ENCODE data around the gene KCNH5. TPM values are rescaled to one million over a fixed set of nuclear protein-coding genes. Genes with fewer than 3 reads are reported as not detected.

The KCNH5 gene
- total and polyA plus RNA-seq, 2 experiments from 2014 or later, result 0.36 to 1.3 TPM

- DNase-seq (ENCODE audit: low spot score), result no peak
- Histone ChIP-seq H3K9me2 (replicated peaks; ENCODE audit: insufficient read depth) (no peaks in the 10 kb centered on the region), H3K27ac (no peak overlapping the region), H3K36me3 (replicated peaks; ENCODE audit: insufficient read depth, low read depth) (no peaks in the 10 kb centered on the region), H3K4me3 (no peak overlapping the region), H2AFZ (no peak overlapping the region), H3K9me3 (ENCODE audit: low read depth) (no peaks in the 10 kb centered on the region), H3K4me2 (peak overlapping the region; percentile 38), H3K27me3 (peaks cover 3% of the 10 kb centered on the region), H4K20me1 (ENCODE audit: insufficient read depth, poor library complexity, severe bottlenecking) (no peaks in the 10 kb centered on the region), H3K4me1 (ENCODE audit: insufficient read depth) (no peaks in the 10 kb centered on the region), H3K79me2 (no peaks in the 10 kb centered on the region)
- 60% methylated on average over 8 of the region's 8 CpGs for WGBS (ENCODE audit: low lambda C conversion rate, missing lambda C conversion rate)
- TF ChIP-seq EZH2phosphoT487 (IDR thresholded peaks at IDR 0.05; ENCODE audit: low read depth, severe bottlenecking, unreplicated experiment) (no peak), EZH2 (IDR thresholded peaks at IDR 0.05; ENCODE audit: borderline replicate concordance) (no peak)
- TF ChIP-seq, protein P1, sequence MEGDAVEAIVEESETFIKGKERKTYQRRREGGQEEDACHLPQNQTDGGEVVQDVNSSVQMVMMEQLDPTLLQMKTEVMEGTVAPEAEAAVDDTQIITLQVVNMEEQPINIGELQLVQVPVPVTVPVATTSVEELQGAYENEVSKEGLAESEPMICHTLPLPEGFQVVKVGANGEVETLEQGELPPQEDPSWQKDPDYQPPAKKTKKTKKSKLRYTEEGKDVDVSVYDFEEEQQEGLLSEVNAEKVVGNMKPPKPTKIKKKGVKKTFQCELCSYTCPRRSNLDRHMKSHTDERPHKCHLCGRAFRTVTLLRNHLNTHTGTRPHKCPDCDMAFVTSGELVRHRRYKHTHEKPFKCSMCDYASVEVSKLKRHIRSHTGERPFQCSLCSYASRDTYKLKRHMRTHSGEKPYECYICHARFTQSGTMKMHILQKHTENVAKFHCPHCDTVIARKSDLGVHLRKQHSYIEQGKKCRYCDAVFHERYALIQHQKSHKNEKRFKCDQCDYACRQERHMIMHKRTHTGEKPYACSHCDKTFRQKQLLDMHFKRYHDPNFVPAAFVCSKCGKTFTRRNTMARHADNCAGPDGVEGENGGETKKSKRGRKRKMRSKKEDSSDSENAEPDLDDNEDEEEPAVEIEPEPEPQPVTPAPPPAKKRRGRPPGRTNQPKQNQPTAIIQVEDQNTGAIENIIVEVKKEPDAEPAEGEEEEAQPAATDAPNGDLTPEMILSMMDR (IDR thresholded peaks at IDR 0.05; ENCODE audit: poor library complexity), result no peak
These were observed 13.2 kb downstream of the KCNH5 start for GRCh38 chr14:63032076-63032475.

DNA sequence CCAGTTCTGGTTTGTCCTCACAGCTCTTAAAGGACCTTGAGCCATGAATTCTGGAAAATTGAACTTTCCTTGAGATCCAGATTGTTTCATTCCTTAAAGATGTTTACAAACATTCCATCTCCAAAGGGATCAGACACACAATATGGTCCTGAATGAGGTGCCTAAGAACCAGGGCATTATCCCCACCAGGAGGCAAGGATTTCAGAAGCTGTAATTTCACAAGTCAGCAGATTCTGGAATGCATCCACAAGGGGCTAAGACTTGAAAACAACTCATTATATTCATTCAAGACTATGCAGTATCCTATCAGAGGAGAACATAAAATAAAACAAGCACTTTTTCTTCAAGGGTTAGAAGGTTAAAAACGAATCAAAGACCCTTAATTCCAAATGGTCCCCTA, 15.1 kb downstream of the KCNH5 start:
- H3K27ac ChIP-seq, result no peak overlapping the region
- H3K4me2 ChIP-seq, result no peak overlapping the region
- TF ChIP-seq, protein P1 (IDR thresholded peaks at IDR 0.05; ENCODE audit: poor library complexity), result no peak
- TF ChIP-seq EZH2 (IDR thresholded peaks at IDR 0.05; ENCODE audit: borderline replicate concordance), result no peak
- no peak for TF ChIP-seq EZH2phosphoT487 (IDR thresholded peaks at IDR 0.05; ENCODE audit: low read depth, severe bottlenecking, unreplicated experiment)
- H3K9me3 ChIP-seq (ENCODE audit: low read depth), result no peaks in the 10 kb centered on the region
- DNase-seq (ENCODE audit: low spot score), result no peak
- no peak overlapping the region for H3K4me3 ChIP-seq
- no peaks in the 10 kb centered on the region for H3K79me2 ChIP-seq
- H3K9me2 ChIP-seq (replicated peaks; ENCODE audit: insufficient read depth), result no peaks in the 10 kb centered on the region
- no peaks in the 10 kb centered on the region for H3K36me3 ChIP-seq (replicated peaks; ENCODE audit: insufficient read depth, low read depth)
- no peaks in the 10 kb centered on the region for H3K27me3 ChIP-seq
- WGBS (ENCODE audit: low lambda C conversion rate, missing lambda C conversion rate), result 79% methylated on average over 1 of the region's 1 CpG
- no peaks in the 10 kb centered on the region for H4K20me1 ChIP-seq (ENCODE audit: insufficient read depth, poor library complexity, severe bottlenecking)
- H3K4me1 ChIP-seq (ENCODE audit: insufficient read depth), result no peaks in the 10 kb centered on the region
- H2AFZ ChIP-seq, result no peak overlapping the region

DNA sequence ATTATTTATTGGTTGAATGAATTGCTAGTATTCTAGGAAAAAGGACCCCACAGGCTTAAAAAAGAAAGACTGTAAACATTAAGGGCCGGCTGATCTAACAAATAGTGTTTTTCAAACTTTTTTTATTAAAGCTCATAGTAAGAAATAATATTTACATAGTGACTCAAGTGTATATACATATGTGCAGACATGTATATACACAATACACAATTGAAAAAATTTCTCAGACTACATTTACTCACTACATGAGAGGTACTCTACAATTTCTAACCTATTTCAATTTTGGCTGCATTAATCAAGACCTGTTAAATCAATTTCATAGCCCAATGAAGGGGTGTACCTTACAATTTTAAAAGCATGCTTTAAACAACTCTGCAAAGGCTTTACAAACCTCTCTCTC, 17.5 kb downstream of the KCNH5 start:
- WGBS (ENCODE audit: low lambda C conversion rate, missing lambda C conversion rate), result 63% methylated on average over 1 of the region's 1 CpG
- no peaks in the 10 kb centered on the region for H3K79me2 ChIP-seq
- H3K9me2 ChIP-seq (replicated peaks; ENCODE audit: insufficient read depth), result no peaks in the 10 kb centered on the region
- no peaks in the 10 kb centered on the region for H3K27me3 ChIP-seq
- H3K4me1 ChIP-seq (ENCODE audit: insufficient read depth), result no peaks in the 10 kb centered on the region
- H3K36me3 ChIP-seq (replicated peaks; ENCODE audit: insufficient read depth, low read depth), result no peaks in the 10 kb centered on the region
- TF ChIP-seq, protein P1 (IDR thresholded peaks at IDR 0.05; ENCODE audit: poor library complexity), result no peak
- TF ChIP-seq EZH2 (IDR thresholded peaks at IDR 0.05; ENCODE audit: borderline replicate concordance) (no peak), EZH2phosphoT487 (IDR thresholded peaks at IDR 0.05; ENCODE audit: low read depth, severe bottlenecking, unreplicated experiment) (no peak)
- DNase-seq (ENCODE audit: low spot score), result no peak
- H4K20me1 ChIP-seq (ENCODE audit: insufficient read depth, poor library complexity, severe bottlenecking), result no peaks in the 10 kb centered on the region
- H3K4me3 ChIP-seq, result no peak overlapping the region
- H3K27ac ChIP-seq, result no peak overlapping the region
- no peaks in the 10 kb centered on the region for H3K9me3 ChIP-seq (ENCODE audit: low read depth)
- H2AFZ ChIP-seq, result no peak overlapping the region
- H3K4me2 ChIP-seq, result no peak overlapping the region

GRCh38 chr14:63026491-63026890, 18.8 kb downstream of the KCNH5 start:
- no peak for DNase-seq (ENCODE audit: low spot score)
- H2AFZ ChIP-seq, result no peak overlapping the region
- no peaks in the 10 kb centered on the region for H4K20me1 ChIP-seq (ENCODE audit: insufficient read depth, poor library complexity, severe bottlenecking)
- no peak overlapping the region for H3K27ac ChIP-seq
- no peaks in the 10 kb centered on the region for H3K4me1 ChIP-seq (ENCODE audit: insufficient read depth)
- H3K36me3 ChIP-seq (replicated peaks; ENCODE audit: insufficient read depth, low read depth), result no peaks in the 10 kb centered on the region
- no peaks in the 10 kb centered on the region for H3K79me2 ChIP-seq
- H3K4me3 ChIP-seq, result no peak overlapping the region
- TF ChIP-seq, protein P1 (IDR thresholded peaks at IDR 0.05; ENCODE audit: poor library complexity), result no peak
- TF ChIP-seq EZH2 (IDR thresholded peaks at IDR 0.05; ENCODE audit: borderline replicate concordance) (no peak), EZH2phosphoT487 (IDR thresholded peaks at IDR 0.05; ENCODE audit: low read depth, severe bottlenecking, unreplicated experiment) (no peak)
- H3K9me3 ChIP-seq (ENCODE audit: low read depth), result no peaks in the 10 kb centered on the region
- H3K9me2 ChIP-seq (replicated peaks; ENCODE audit: insufficient read depth), result no peaks in the 10 kb centered on the region
- H3K4me2 ChIP-seq, result no peak overlapping the region
- 91% methylated on average over 2 of the region's 2 CpGs for WGBS (ENCODE audit: low lambda C conversion rate, missing lambda C conversion rate)
- no peaks in the 10 kb centered on the region for H3K27me3 ChIP-seq

All from hepatocyte (in vitro differentiated cells).